ENCODE data around the gene ZFAND5.

- TF ChIP-seq, protein P1, sequence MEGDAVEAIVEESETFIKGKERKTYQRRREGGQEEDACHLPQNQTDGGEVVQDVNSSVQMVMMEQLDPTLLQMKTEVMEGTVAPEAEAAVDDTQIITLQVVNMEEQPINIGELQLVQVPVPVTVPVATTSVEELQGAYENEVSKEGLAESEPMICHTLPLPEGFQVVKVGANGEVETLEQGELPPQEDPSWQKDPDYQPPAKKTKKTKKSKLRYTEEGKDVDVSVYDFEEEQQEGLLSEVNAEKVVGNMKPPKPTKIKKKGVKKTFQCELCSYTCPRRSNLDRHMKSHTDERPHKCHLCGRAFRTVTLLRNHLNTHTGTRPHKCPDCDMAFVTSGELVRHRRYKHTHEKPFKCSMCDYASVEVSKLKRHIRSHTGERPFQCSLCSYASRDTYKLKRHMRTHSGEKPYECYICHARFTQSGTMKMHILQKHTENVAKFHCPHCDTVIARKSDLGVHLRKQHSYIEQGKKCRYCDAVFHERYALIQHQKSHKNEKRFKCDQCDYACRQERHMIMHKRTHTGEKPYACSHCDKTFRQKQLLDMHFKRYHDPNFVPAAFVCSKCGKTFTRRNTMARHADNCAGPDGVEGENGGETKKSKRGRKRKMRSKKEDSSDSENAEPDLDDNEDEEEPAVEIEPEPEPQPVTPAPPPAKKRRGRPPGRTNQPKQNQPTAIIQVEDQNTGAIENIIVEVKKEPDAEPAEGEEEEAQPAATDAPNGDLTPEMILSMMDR (IDR thresholded peaks at IDR 0.05) = no peak
- no peak for TF ChIP-seq POLR2A (IDR thresholded peaks at IDR 0.05)
These were observed 26.4 kb downstream of the ZFAND5 start for GRCh38 chr9:72338631-72339030.

Measured in right lobe of liver (tissue), 4 donors.